SK-N-SH (cell line): ENCODE data around the gene KSR2. TPM values are rescaled to one million over a fixed set of nuclear protein-coding genes. Genes with fewer than 3 reads are reported as not detected.

Experiments used
- CTCF ChIA-PET: fragments of 300-600, 350-600 bp; formaldehyde crosslinking; extraction: SDS; loops from one replicate; lab custom pipeline; 2021; lab: Yijun Ruan, JAX
- POLR2A ChIA-PET: fragments of 350-600 bp; sonication (Branson Sonifier 250); formaldehyde crosslinking; extraction: SDS; loops from one replicate; lab custom pipeline; 2020; ENCODE audit warnings: antibody characterized with exemption, inconsistent platforms; lab: Yijun Ruan, JAX
- DNase-seq: peaks from one replicate; pipeline ENCODE4 v3.0.0; 2012
- H2AFZ ChIP-seq: fragments of 200-600 bp; sonication (generic); 2 replicates; pipeline ENCODE4 v1.8.1; 2016; ENCODE audit warnings: antibody characterized with exemption, mild to moderate bottlenecking, low read depth
- H3F3A ChIP-seq: fragments of 200-600 bp; sonication (generic); replicated peaks from 2 replicates; pipeline ENCODE3; 2016; ENCODE audit warnings: antibody characterized with exemption, mild to moderate bottlenecking; ENCODE audit not compliant: insufficient read depth
- H3K27ac ChIP-seq, 2 experiments: fragments of 200-500 bp in 1 of 2; fragments of 200-600 bp in 1 of 2; sonication (Bioruptor generic) in 1 of 2; sonication (generic), shearing (Covaris generic) in 1 of 2; 2 replicates each; pipeline versions ENCODE4 v1.5.1 to v1.6.1; 2014 to 2016; ENCODE audit warnings: low read depth in 2 of 2, inconsistent platforms in 1 of 2, low read length in 1 of 2, mild to moderate bottlenecking in 1 of 2, mixed read lengths in 1 of 2
- H3K27me3 ChIP-seq: fragments of 200-600 bp; sonication (generic), shearing (Covaris generic); 2 replicates; pipeline ENCODE4 v1.6.1; 2016; ENCODE audit warnings: mixed run types; ENCODE audit not compliant: insufficient read depth
- H3K36me3 ChIP-seq, 2 experiments: fragments of 200-500 bp in 1 of 2; fragments of 200-600 bp in 1 of 2; sonication (Bioruptor generic) in 1 of 2; sonication (generic) in 1 of 2; replicated peaks in 1 of 2; 2 replicates each; pipeline versions ENCODE3 to v1.5.1; 2014 to 2016; ENCODE audit warnings: low read length in 1 of 2, mild to moderate bottlenecking in 1 of 2; ENCODE audit not compliant: insufficient read depth in 2 of 2, control insufficient read depth in 1 of 2
- H3K4me1 ChIP-seq, 2 experiments: fragments of 200-500 bp in 1 of 2; fragments of 200-600 bp in 1 of 2; sonication (Bioruptor generic) in 1 of 2; sonication (generic), shearing (Covaris generic) in 1 of 2; 2 replicates each; pipeline versions ENCODE4 v1.5.1 to v1.6.1; 2014 to 2016; ENCODE audit warnings: low read depth in 1 of 2, low read length in 1 of 2, mixed run types in 1 of 2; ENCODE audit not compliant: insufficient read depth in 2 of 2, control insufficient read depth in 1 of 2
- H3K4me2 ChIP-seq: fragments of 200-600 bp; sonication (generic), shearing (Covaris generic); 2 replicates; pipeline ENCODE4 v1.6.1; 2017; ENCODE audit warnings: mixed run types
- H3K4me3 ChIP-seq, 2 experiments: fragments of 200-500 bp in 1 of 2; fragments of 200-600 bp in 1 of 2; sonication (Bioruptor generic) in 1 of 2; sonication (generic), shearing (Covaris generic) in 1 of 2; 2 replicates each; pipeline versions ENCODE4 v1.5.1 to v1.8.1; 2014 to 2016; ENCODE audit warnings: low read depth in 2 of 2, inconsistent platforms in 1 of 2, low read length in 1 of 2, mild to moderate bottlenecking in 1 of 2, mixed read lengths in 1 of 2, moderate library complexity in 1 of 2
- H3K79me2 ChIP-seq: fragments of 200-600 bp; sonication (generic); 2 replicates; pipeline ENCODE4 v1.8.1; 2017; ENCODE audit warnings: mild to moderate bottlenecking; ENCODE audit not compliant: insufficient read depth
- H3K9ac ChIP-seq: fragments of 200-600 bp; sonication (generic); 2 replicates; pipeline ENCODE4 v1.6.1; 2017; ENCODE audit warnings: mixed run types
- H3K9me2 ChIP-seq: fragments of 200-600 bp; sonication (generic); 2 replicates; pipeline ENCODE4 v1.6.1; 2017; ENCODE audit warnings: mixed run types
- H3K9me3 ChIP-seq: fragments of 200-600 bp; sonication (generic); 2 replicates; pipeline ENCODE4 v1.6.1; 2017; ENCODE audit warnings: mixed run types, mild to moderate bottlenecking, moderate library complexity
- H4K20me1 ChIP-seq: fragments of 200-600 bp; sonication (generic); 2 replicates; pipeline ENCODE4 v1.6.1; 2017; ENCODE audit warnings: mild to moderate bottlenecking, mixed run types; ENCODE audit not compliant: insufficient read depth
- CHD2 ChIP-seq: fragments of 150-350 bp; IDR thresholded peaks from 2 replicates; pipeline ENCODE4 v1.6.1; 2018; ENCODE audit warnings: low read length; ENCODE audit not compliant: partially characterized antibody
- ELF1 ChIP-seq: IDR thresholded peaks from 2 replicates; pipeline ENCODE4 v1.4.0; 2012
- EZH2phosphoT487 ChIP-seq: fragments of 200-600 bp; sonication (generic); IDR thresholded peaks from 2 replicates; pipeline ENCODE4 v1.6.1; 2017; ENCODE audit warnings: low read depth, mixed run types, mild to moderate bottlenecking, antibody characterized with exemption, moderate library complexity, borderline replicate concordance
- GATA2 ChIP-seq: sonication (generic); formaldehyde crosslinking; IDR thresholded peaks from 2 replicates; pipeline ENCODE4 v1.5.0; 2020; ENCODE audit warnings: mild to moderate bottlenecking, missing genetic modification reagents
- JUND ChIP-seq: IDR thresholded peaks from 2 replicates; pipeline ENCODE4 v1.4.0; 2012
- MEF2A ChIP-seq: IDR thresholded peaks from 2 replicates; pipeline ENCODE4 v1.4.0; 2012; ENCODE audit warnings: low read depth, borderline replicate concordance
- MXI1 ChIP-seq: IDR thresholded peaks from 2 replicates; pipeline ENCODE4 v1.6.1; 2012; ENCODE audit warnings: mild to moderate bottlenecking, low read depth, low read length, improper control_type of control experiment
- RFX5 ChIP-seq: IDR thresholded peaks from 2 replicates; pipeline ENCODE4 v1.6.1; 2012; ENCODE audit warnings: mild to moderate bottlenecking, improper control_type of control experiment, low read length
- RXRA ChIP-seq: IDR thresholded peaks from 2 replicates; pipeline ENCODE4 v1.4.0; 2012; ENCODE audit warnings: low read depth, mild to moderate bottlenecking, borderline replicate concordance
- SIN3A ChIP-seq: IDR thresholded peaks from 2 replicates; pipeline ENCODE4 v1.6.1; 2012; ENCODE audit warnings: low read depth, mild to moderate bottlenecking, low read length, moderate library complexity, borderline replicate concordance
- SMC3 ChIP-seq: IDR thresholded peaks from 2 replicates; pipeline ENCODE4 v1.6.1; 2012; ENCODE audit warnings: low read depth, low read length, improper control_type of control experiment
- YY1 ChIP-seq: IDR thresholded peaks from 2 replicates; pipeline ENCODE4 v1.4.0; 2012; ENCODE audit warnings: low read depth, mild to moderate bottlenecking
- ZBTB33 ChIP-seq: IDR thresholded peaks from 2 replicates; pipeline ENCODE4 v1.4.0; 2012; ENCODE audit warnings: low read depth, borderline replicate concordance
- polyA plus RNA-seq, 3 experiments: library from polyadenylated mRNA; depleted of rRNA; stranded (reverse); fragments of >200 nt; gene quantifications; 2 replicates each; pipeline ENCODE4 v1.2.3, GENCODE V29; 2012
- TF ChIP-seq, protein P1 (sequence below): fragments of 200-600 bp; sonication (generic); IDR thresholded peaks from 2 replicates; pipeline ENCODE4 v1.6.1; 2017; ENCODE audit warnings: antibody characterized with exemption, mild to moderate bottlenecking, moderate library complexity
- TF ChIP-seq, protein P2 (sequence below): fragments of 150-350 bp; IDR thresholded peaks from 2 replicates; pipeline ENCODE4 v1.6.1; 2016; ENCODE audit warnings: mild to moderate bottlenecking, low read depth, low read length

The KSR2 gene
- polyA plus RNA-seq, 1 of the 3 experiments (the other 2 are of a cell fraction), result 0.12 TPM

DNA sequence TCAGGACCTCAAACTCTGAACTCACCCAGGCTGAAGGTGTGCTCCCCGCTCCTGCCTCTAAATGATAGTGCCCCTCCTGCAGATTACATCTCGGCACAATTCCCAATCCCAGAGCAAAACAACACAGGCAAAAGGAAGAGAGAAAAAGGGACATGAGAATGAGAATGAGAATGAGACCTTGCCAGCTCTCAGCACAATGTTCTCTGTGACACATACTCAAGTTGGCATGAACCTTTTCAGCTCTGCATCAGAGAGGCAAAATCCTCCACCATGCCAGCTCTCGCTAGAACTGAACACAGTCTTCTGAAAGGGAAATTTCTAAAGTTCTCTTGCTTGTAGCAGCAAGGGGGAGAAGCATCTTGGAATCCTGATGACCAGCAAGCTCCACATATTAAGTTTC, 84.6 kb downstream of the KSR2 start (continued):
- TF ChIP-seq SMC3 (no peak), MEF2A (no peak)

- no peak overlapping the region for H3K9ac ChIP-seq
- H3K27me3 ChIP-seq, result no peaks in the 10 kb centered on the region
- no peak overlapping the region for H3K27ac ChIP-seq
- H2AFZ ChIP-seq, result no peak overlapping the region
- POLR2A ChIA-PET, result no interaction called here
- no peaks in the 10 kb centered on the region for H3K79me2 ChIP-seq
- H3K4me1 ChIP-seq, result no peaks in the 10 kb centered on the region
- no peaks in the 10 kb centered on the region for H3K9me2 ChIP-seq
- DNase-seq, result no peak
- TF ChIP-seq, protein P1, sequence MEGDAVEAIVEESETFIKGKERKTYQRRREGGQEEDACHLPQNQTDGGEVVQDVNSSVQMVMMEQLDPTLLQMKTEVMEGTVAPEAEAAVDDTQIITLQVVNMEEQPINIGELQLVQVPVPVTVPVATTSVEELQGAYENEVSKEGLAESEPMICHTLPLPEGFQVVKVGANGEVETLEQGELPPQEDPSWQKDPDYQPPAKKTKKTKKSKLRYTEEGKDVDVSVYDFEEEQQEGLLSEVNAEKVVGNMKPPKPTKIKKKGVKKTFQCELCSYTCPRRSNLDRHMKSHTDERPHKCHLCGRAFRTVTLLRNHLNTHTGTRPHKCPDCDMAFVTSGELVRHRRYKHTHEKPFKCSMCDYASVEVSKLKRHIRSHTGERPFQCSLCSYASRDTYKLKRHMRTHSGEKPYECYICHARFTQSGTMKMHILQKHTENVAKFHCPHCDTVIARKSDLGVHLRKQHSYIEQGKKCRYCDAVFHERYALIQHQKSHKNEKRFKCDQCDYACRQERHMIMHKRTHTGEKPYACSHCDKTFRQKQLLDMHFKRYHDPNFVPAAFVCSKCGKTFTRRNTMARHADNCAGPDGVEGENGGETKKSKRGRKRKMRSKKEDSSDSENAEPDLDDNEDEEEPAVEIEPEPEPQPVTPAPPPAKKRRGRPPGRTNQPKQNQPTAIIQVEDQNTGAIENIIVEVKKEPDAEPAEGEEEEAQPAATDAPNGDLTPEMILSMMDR, result no peak
- TF ChIP-seq CHD2 (no peak), RFX5 (no peak), GATA2 (CRISPR knock-in tag) (no peak), JUND (no peak), ELF1 (no peak), MXI1 (no peak), RXRA (no peak), YY1 (no peak), ZBTB33 (no peak), MEF2A (no peak), SIN3A (no peak), EZH2phosphoT487 (no peak)
- TF ChIP-seq, protein P2, sequence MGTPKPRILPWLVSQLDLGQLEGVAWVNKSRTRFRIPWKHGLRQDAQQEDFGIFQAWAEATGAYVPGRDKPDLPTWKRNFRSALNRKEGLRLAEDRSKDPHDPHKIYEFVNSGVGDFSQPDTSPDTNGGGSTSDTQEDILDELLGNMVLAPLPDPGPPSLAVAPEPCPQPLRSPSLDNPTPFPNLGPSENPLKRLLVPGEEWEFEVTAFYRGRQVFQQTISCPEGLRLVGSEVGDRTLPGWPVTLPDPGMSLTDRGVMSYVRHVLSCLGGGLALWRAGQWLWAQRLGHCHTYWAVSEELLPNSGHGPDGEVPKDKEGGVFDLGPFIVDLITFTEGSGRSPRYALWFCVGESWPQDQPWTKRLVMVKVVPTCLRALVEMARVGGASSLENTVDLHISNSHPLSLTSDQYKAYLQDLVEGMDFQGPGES, result no peak
- no peaks in the 10 kb centered on the region for H4K20me1 ChIP-seq
- H3K36me3 ChIP-seq, result no peaks in the 10 kb centered on the region
- no peaks in the 10 kb centered on the region for H3F3A ChIP-seq
- H3K4me2 ChIP-seq, result no peak overlapping the region
- CTCF ChIA-PET, result interaction anchor here (1.4 to 2.6 kb wide), 3 partner anchors 8 to 152 kb away, joined by 8 to 10 read pairs (median 10); no protein-coding TSS in a partner anchor
- no peak overlapping the region for H3K4me3 ChIP-seq
- H3K9me3 ChIP-seq, result no peaks in the 10 kb centered on the region
Measured at GRCh38 chr12:117882603-117883184, 86.1 kb downstream of the KSR2 start.
